GM12891 (cell line): ENCODE measurements around the gene FRYL.

Source experiments
- PAX5 ChIP-seq: IDR thresholded peaks from 2 replicates; pipeline ENCODE4 v1.6.1; 2011; ENCODE audit warnings: low read length, moderate library complexity, mild to moderate bottlenecking; ENCODE audit not compliant: insufficient read depth, severe bottlenecking
- POLR2A ChIP-seq: IDR thresholded peaks from 2 replicates; pipeline ENCODE4 v1.6.1; 2011; ENCODE audit warnings: low read depth, low read length, control low read depth
- POLR2AphosphoS5 ChIP-seq: IDR thresholded peaks from 2 replicates; pipeline ENCODE4 v1.6.1; 2011; ENCODE audit warnings: low read depth, low read length, control low read depth
- SPI1 ChIP-seq: IDR thresholded peaks from 2 replicates; pipeline ENCODE4 v1.6.1; 2011; ENCODE audit warnings: low read depth, low read length, control low read depth
- TAF1 ChIP-seq: IDR thresholded peaks from 2 replicates; pipeline ENCODE4 v1.6.1; 2011; ENCODE audit warnings: low read depth, low read length, control low read depth

GRCh38 chr4:48484494-48485168 is 295.4 kb downstream of the FRYL start:
- TF ChIP-seq POLR2AphosphoS5 (no peak), POLR2A (no peak), TAF1 (no peak), SPI1 (no peak), PAX5 (no peak)
